CD4-positive, alpha-beta memory T cell (primary cell): Measurements from ENCODE around the gene DPM2. TPM values are rescaled to one million over a fixed set of nuclear protein-coding genes. Genes with fewer than 3 reads are reported as not detected.

Source experiments
- CTCF ChIA-PET: fragments of 350-600 bp; sonication (Branson Sonifier 250); formaldehyde crosslinking; loops from one replicate; lab custom pipeline; 2021; ENCODE audit warnings: inconsistent platforms; ENCODE audit not compliant: partially characterized antibody; lab: Charles Lee
- POLR2A ChIA-PET: fragments of 350-600 bp; sonication (Branson Sonifier 250); formaldehyde crosslinking; loops from one replicate; lab custom pipeline; 2021; ENCODE audit not compliant: partially characterized antibody; lab: Charles Lee
- DNase-seq, 5 donors: peaks; one replicate each; pipeline versions ENCODE4 v3.0.0 to v3.0.0-alpha.2; 2020 to 2022; ENCODE audit warnings: mixed read lengths in 1 of 5
- H3K27ac ChIP-seq: one replicate; pipeline ENCODE4 v1.7.0; 2013; ENCODE audit warnings: low read depth, low read length
- H3K27me3 ChIP-seq: 2 replicates; pipeline ENCODE4 v1.7.0; 2013; ENCODE audit warnings: mild to moderate bottlenecking, low read length, moderate library complexity; ENCODE audit not compliant: insufficient read depth
- H3K36me3 ChIP-seq: 2 replicates; pipeline ENCODE4 v1.7.0; 2013; ENCODE audit warnings: mild to moderate bottlenecking, low read length, moderate library complexity; ENCODE audit not compliant: insufficient read depth
- H3K4me1 ChIP-seq: 2 replicates; pipeline ENCODE4 v1.7.0; 2013; ENCODE audit warnings: mild to moderate bottlenecking, low read length, moderate library complexity; ENCODE audit not compliant: insufficient read depth
- H3K4me3 ChIP-seq, 2 donors: one replicate each; pipeline ENCODE4 v1.7.0; 2013; ENCODE audit warnings: low read length in 2 of 2, mild to moderate bottlenecking in 1 of 2
- H3K9me3 ChIP-seq, 2 donors: one replicate each; pipeline ENCODE4 v1.7.0; 2013; ENCODE audit warnings: low read length in 2 of 2, control low read depth in 1 of 2; ENCODE audit not compliant: control insufficient read depth in 1 of 2
- H3K27ac Mint-ChIP-seq, 7 donors: one replicate each; pipeline ENCODE4 v1.8.0; 2020 to 2021; ENCODE audit warnings: mixed read lengths in 7 of 7, mild to moderate bottlenecking in 6 of 7, inconsistent platforms in 3 of 7, moderate library complexity in 3 of 7
- H3K27me3 Mint-ChIP-seq, 2 donors: one replicate each; pipeline ENCODE4 v1.8.0; 2020 to 2021; ENCODE audit warnings: mixed read lengths in 2 of 2
- H3K36me3 Mint-ChIP-seq, 2 donors: one replicate each; pipeline ENCODE4 v1.8.0; 2020 to 2021; ENCODE audit warnings: mixed read lengths in 2 of 2, inconsistent platforms in 1 of 2, mild to moderate bottlenecking in 1 of 2
- H3K4me1 Mint-ChIP-seq, 4 donors: one replicate each; pipeline ENCODE4 v1.8.0; 2020 to 2021; ENCODE audit warnings: mixed read lengths in 4 of 4, mild to moderate bottlenecking in 1 of 4
- H3K4me3 Mint-ChIP-seq, 8 donors: one replicate each; pipeline ENCODE4 v1.8.0; 2020 to 2021; ENCODE audit warnings: mixed read lengths in 8 of 8, mild to moderate bottlenecking in 7 of 8, moderate library complexity in 6 of 8, inconsistent platforms in 3 of 8
- H3K9me3 Mint-ChIP-seq, 8 donors: one replicate each; pipeline ENCODE4 v1.8.0; 2020 to 2021; ENCODE audit warnings: mixed read lengths in 8 of 8, mild to moderate bottlenecking in 5 of 8, inconsistent platforms in 3 of 8, moderate library complexity in 1 of 8
- intact Hi-C: fragments of 100-400 bp; cut with micrococcal nuclease; formaldehyde crosslinking; loops from one replicate; pipeline ENCODE4 v1.15.1; 2023
- polyA plus RNA-seq, 2 donors: library from polyadenylated mRNA; unstranded; fragments of 300-500 nt; fragmentation: Illumina TruSeq; gene quantifications; one replicate each; pipeline ENCODE4 v1.2.3, GENCODE V29; 2021
- total RNA-seq, 2 experiments: library from RNA; stranded (reverse); gene quantifications; one replicate each; pipeline ENCODE4 v1.2.3, GENCODE V29; 2021

Gene DPM2
- total and polyA plus RNA-seq, 4 experiments from 2014 or later = 37.0 to 43.1 (median 40.3) TPM

DNA sequence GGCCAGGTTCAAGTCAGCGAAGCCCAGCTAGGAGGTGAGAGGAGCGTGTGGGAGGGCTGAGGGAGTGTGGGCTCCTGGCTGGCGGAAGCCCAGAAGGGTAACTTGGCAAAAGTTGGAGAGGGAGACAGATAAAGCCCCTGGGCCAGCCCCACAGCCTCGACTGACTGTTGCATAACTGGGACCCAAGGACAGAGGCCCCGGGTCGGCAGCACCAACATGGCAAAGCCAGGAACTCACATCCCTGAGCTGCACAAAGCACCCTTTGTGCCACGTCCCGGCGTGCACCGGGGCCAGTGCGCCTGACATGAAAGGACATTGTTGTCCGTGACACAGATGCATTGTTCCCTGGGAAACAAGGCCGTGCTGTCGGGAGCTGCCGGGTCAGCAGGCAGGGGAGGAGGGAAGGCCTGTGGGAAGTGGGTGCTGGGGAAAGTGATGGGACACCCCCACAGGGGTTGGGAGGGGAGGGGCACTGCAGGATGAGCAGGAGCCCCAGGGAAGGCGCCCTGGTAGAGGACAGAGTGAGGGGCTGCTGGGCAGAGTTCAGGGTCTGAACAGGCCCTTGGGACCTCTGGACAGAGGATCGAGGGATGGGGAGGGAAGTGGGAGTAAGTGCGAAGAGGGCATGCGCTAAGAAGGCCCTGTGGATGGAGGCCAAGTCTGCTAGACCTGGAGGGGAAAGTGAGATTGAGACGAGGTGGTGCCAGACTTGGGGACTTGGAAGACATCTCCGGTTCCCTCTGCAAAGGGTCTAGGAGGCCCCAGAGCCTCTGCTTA is 13.0 kb upstream of the DPM2 start:
- H3K4me1 ChIP-seq = peaks cover 74% of the 10 kb centered on the region
- DNase-seq = peak in 1 of 5 donors; percentile 24
- no peak overlapping the region for H3K4me3 ChIP-seq
- Mint-ChIP-seq H3K27me3 (no peaks in the 10 kb centered on the region), H3K4me3 (peak overlapping the region in 6 of 8 donors; percentile 17 to 51 (median 34)), H3K27ac (peak overlapping the region; percentile 78 to 86 (median 80)), H3K36me3 (peaks cover 13 to 54% of the 10 kb centered on the region in 2 donors), H3K4me1 (peaks cover 25 to 82% (median 51%) of the 10 kb centered on the region in 4 donors), H3K9me3 (no peaks in the 10 kb centered on the region)
- intact Hi-C loops = no loop called here
- H3K9me3 ChIP-seq = no peaks in the 10 kb centered on the region
- CTCF ChIA-PET = interaction anchor here (4.2 to 13.9 kb wide), 2 partner anchors 84 to 85 kb away, joined by 40 to 300 read pairs; no protein-coding TSS in a partner anchor
- POLR2A ChIA-PET = interaction anchor here (1.3 to 16.4 kb wide), 5 partner anchors 13 to 83 kb away, joined by 3 to 250 read pairs (median 9); partner anchors contain the start of genes DPM2 and EEIG1
- peak overlapping the region; percentile 22 for H3K27ac ChIP-seq
- peaks cover 58% of the 10 kb centered on the region for H3K36me3 ChIP-seq
- H3K27me3 ChIP-seq = no peaks in the 10 kb centered on the region

DNA sequence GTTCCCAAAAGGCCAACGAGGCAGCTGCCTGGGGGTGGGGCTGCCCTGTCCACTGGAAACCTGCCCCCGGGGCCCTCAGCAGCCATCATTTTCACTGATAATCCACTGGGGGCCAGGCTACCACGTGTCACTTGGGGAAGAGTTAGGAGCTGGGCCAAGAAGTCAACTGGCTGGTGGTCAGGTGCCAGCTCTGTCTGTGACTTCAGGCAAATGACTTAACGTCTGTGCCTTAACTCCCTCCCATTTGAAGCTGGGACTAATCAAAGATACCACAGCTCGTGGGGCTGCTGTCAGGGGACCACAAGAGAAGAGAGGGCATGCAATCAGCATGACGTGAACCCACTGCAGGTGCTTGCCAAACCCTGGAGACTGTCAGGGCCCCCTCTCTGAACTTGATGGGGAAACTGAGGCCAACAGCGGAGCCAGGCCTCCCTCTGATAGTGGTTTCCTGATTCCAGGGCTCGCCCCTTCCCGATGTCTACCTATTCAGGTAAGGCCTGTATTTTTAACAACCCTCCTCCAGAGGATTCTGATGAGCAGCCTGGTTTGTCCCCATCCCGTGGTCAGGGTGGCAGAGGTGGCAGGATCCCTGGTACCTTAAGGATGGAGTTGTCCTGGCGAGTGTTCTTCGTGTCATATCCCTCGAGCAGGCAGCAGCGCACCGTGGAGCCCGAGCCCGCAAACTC is 12.3 kb upstream of the DPM2 start:
- POLR2A ChIA-PET = interaction anchor here (1.3 to 16.4 kb wide), 5 partner anchors 13 to 84 kb away, joined by 3 to 250 read pairs (median 9); partner anchors contain the start of genes DPM2 and EEIG1
- no peaks in the 10 kb centered on the region for H3K27me3 ChIP-seq
- peak overlapping the region; percentile 5 for H3K27ac ChIP-seq
- H3K27me3 Mint-ChIP-seq = no peaks in the 10 kb centered on the region
- H3K4me1 ChIP-seq = peaks cover 69% of the 10 kb centered on the region
- CTCF ChIA-PET = interaction anchor here (4.2 kb wide), 1 partner anchor 85 kb away, joined by 40 read pairs; no protein-coding TSS in a partner anchor
- DNase-seq = no peak
- no peaks in the 10 kb centered on the region for H3K9me3 ChIP-seq
- peak overlapping the region; percentile 57 to 86 (median 80) for H3K27ac Mint-ChIP-seq
- H3K36me3 ChIP-seq = peaks cover 65% of the 10 kb centered on the region
- no peak overlapping the region for H3K4me3 ChIP-seq
- H3K4me3 Mint-ChIP-seq = peak overlapping the region in 3 of 8 donors; percentile 34 to 48 (median 43)
- intact Hi-C loops = no loop called here
- peaks cover 15 to 55% of the 10 kb centered on the region in 2 donors for H3K36me3 Mint-ChIP-seq
- peaks cover 20 to 82% (median 46%) of the 10 kb centered on the region in 4 donors for H3K4me1 Mint-ChIP-seq
- H3K9me3 Mint-ChIP-seq = no peaks in the 10 kb centered on the region

DNA sequence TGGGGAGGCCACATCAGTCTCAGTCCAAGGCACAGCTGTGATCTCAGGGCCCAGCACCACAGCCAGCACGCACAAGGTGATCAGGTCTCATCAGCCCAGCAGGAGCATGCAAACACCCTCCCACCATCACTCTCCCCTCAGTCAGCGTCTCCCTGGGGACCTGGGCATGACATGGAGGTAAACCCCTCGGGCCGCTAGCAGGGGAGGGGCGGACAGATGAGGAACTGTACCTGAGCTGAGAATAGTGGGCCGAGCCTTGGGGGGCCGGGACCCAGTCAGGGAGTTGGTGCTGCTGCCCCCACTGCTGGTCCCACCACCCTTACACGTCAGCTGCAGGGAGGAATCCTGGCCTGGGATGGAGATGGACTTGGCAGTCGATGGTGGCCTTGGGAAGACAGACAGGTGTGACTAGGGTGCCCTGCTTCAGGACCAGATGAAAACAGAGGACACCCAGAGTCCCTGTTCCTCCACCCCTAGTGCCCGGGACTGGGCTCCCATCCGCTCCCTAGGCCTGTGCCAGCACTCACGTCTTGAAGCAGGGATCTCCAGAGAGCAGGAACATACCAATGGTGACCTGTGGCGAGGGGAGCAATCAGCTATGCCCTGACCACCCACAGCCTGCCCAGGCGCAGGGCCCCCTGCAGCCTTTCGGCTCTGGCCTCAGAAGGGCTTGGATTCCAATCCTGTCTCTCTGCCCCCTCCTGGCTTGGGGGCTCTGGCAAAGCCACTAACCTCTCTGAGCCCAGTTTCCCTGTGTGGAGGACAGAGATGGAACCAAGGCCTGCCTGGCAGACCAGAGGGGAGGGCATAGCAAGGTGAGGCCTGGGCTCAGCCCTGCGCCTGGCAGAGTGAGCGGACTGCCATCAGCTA is 10.4 kb upstream of the DPM2 start:
- no peaks in the 10 kb centered on the region for H3K27me3 ChIP-seq
- H3K27ac Mint-ChIP-seq = peak overlapping the region; percentile 59 to 87 (median 79)
- H3K4me1 Mint-ChIP-seq = peaks cover 21 to 80% (median 37%) of the 10 kb centered on the region in 4 donors
- H3K4me3 ChIP-seq = no peak overlapping the region
- H3K4me1 ChIP-seq = peaks cover 65% of the 10 kb centered on the region
- no peak overlapping the region for H3K4me3 Mint-ChIP-seq
- peaks cover 27 to 65% of the 10 kb centered on the region in 2 donors for H3K36me3 Mint-ChIP-seq
- H3K27me3 Mint-ChIP-seq = no peaks in the 10 kb centered on the region
- H3K9me3 ChIP-seq = no peaks in the 10 kb centered on the region
- H3K27ac ChIP-seq = no peak overlapping the region
- intact Hi-C loops = no loop called here
- ChIA-PET CTCF (interaction anchor here (1.0 to 4.2 kb wide), 2 partner anchors 87 to 177 kb away, joined by 3 to 40 read pairs; no protein-coding TSS in a partner anchor), POLR2A (interaction anchor here (0.7 to 16.4 kb wide), 9 partner anchors 9 to 97 kb away, joined by 3 to 250 read pairs (median 4); partner anchors contain the start of gene EEIG1)
- DNase-seq = peak in 1 of 5 donors; percentile 16
- H3K36me3 ChIP-seq = peaks cover 84% of the 10 kb centered on the region
- peaks cover 0 to 2% (median 0%) of the 10 kb centered on the region in 8 donors for H3K9me3 Mint-ChIP-seq

DNA sequence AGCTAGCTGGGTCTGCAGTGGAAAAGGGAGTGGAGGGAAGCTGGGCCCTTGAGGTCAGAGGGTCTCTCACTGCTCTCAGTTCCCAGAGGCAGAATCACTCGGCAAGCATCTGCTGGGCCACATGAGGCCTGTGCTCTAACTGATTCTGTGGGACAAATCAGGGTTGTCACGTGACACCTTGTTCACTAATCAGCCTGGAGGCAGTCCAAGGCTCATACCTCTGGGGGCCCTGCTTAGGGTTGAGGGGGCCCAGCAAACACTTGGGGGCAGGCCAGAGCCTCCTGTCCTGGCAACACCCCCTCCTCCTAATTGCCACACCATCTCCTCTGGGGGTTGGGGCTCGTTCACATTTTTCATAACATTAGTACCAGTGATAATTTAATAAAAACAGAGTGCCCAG is 9.1 kb upstream of the DPM2 start:
- DNase-seq = peak in 1 of 5 donors; percentile 31
- no peak overlapping the region for H3K27ac ChIP-seq
- H3K4me1 ChIP-seq = peaks cover 53% of the 10 kb centered on the region
- Mint-ChIP-seq H3K4me3 (no peak overlapping the region), H3K9me3 (peaks cover 0 to 2% (median 0%) of the 10 kb centered on the region in 8 donors), H3K27me3 (no peaks in the 10 kb centered on the region), H3K27ac (peak overlapping the region in 5 of 7 donors; percentile 53 to 78 (median 59)), H3K4me1 (peaks cover 21 to 74% (median 34%) of the 10 kb centered on the region in 4 donors), H3K36me3 (peaks cover 36 to 71% of the 10 kb centered on the region in 2 donors)
- no peaks in the 10 kb centered on the region for H3K9me3 ChIP-seq
- peaks cover 88% of the 10 kb centered on the region for H3K36me3 ChIP-seq
- POLR2A ChIA-PET = interaction anchor here (1.0 to 16.4 kb wide), 7 partner anchors 9 to 99 kb away, joined by 3 to 250 read pairs (median 4); partner anchors contain the start of gene EEIG1
- H3K4me3 ChIP-seq = no peak overlapping the region
- CTCF ChIA-PET = interaction anchor here (0.9 to 4.2 kb wide), 2 partner anchors 83 to 88 kb away, joined by 3 to 40 read pairs; no protein-coding TSS in a partner anchor
- no peaks in the 10 kb centered on the region for H3K27me3 ChIP-seq
- intact Hi-C loops = no loop called here

DNA sequence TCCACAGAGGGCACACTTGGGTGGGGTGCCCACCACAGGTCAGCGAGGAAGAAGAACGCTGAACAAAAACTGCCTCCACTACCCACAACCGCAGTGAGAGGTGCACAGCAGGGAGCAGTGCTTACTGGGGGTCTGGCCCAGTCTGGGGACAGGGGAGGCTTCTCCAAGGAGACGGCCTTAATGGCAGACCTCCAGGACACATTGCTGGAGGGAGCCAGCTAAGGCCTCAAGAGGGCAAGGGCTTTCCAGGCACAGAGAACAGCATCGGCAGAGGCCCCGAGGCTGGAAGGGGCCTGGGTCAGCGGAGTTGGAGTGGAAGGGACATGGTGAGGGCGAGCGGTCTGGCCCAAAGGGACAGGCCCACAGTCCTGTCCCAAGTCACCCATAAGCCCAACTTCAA is 8.3 kb upstream of the DPM2 start:
- Histone ChIP-seq H3K27ac (no peak overlapping the region), H3K9me3 (no peaks in the 10 kb centered on the region), H3K36me3 (peaks cover 91% of the 10 kb centered on the region), H3K4me3 (no peak overlapping the region), H3K4me1 (peaks cover 48% of the 10 kb centered on the region), H3K27me3 (no peaks in the 10 kb centered on the region)
- peak in 1 of 5 donors; percentile 29 for DNase-seq
- intact Hi-C loops = no loop called here
- H3K4me3 Mint-ChIP-seq = no peak overlapping the region
- peak overlapping the region in 4 of 7 donors; percentile 41 to 88 (median 68) for H3K27ac Mint-ChIP-seq
- no peaks in the 10 kb centered on the region for H3K27me3 Mint-ChIP-seq
- peaks cover 0 to 2% (median 0%) of the 10 kb centered on the region in 8 donors for H3K9me3 Mint-ChIP-seq
- ChIA-PET CTCF (interaction anchor here (9.8 to 11.2 kb wide), 2 partner anchors 9 to 90 kb away, joined by 109 to 216 read pairs; no protein-coding TSS in a partner anchor), POLR2A (interaction anchor here (1.0 to 16.4 kb wide), 6 partner anchors 9 to 89 kb away, joined by 3 to 250 read pairs (median 4); partner anchors contain the start of gene EEIG1)
- H3K4me1 Mint-ChIP-seq = peaks cover 20 to 67% (median 30%) of the 10 kb centered on the region in 4 donors
- peaks cover 39 to 72% of the 10 kb centered on the region in 2 donors for H3K36me3 Mint-ChIP-seq

DNA sequence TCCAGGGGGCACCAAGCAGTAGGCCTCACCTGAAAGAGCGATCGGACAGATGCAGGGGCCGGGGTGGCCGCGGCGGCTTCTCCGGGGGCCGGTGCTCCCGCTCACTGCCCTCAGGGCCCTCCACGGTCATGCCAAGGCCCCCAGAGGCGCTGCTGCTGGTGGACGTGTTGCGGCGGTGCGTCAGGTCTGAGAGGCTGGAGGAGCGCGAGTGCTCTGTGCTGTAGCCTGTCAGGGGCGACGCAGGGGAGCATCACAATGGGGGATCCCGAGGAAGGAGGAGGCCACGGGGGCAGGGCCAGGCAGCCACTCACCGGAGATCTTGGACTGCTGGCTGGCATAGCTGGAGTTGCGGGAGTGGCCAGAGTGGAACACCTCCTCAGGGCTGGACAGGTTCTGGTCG is 7.7 kb upstream of the DPM2 start:
- no peak overlapping the region for H3K27ac ChIP-seq
- peaks cover 45 to 74% of the 10 kb centered on the region in 2 donors for H3K36me3 Mint-ChIP-seq
- H3K9me3 ChIP-seq = no peaks in the 10 kb centered on the region
- H3K9me3 Mint-ChIP-seq = peaks cover 0 to 2% (median 0%) of the 10 kb centered on the region in 8 donors
- peaks cover 42% of the 10 kb centered on the region for H3K4me1 ChIP-seq
- peaks cover 85% of the 10 kb centered on the region for H3K36me3 ChIP-seq
- POLR2A ChIA-PET = interaction anchor here (1.7 to 16.4 kb wide), 4 partner anchors 10 to 87 kb away, joined by 6 to 250 read pairs (median 69); partner anchors contain the start of gene EEIG1
- DNase-seq = peak in 1 of 5 donors; percentile 30
- H3K4me1 Mint-ChIP-seq = peaks cover 19 to 61% (median 26%) of the 10 kb centered on the region in 4 donors
- intact Hi-C loops = no loop called here
- peak overlapping the region in 3 of 7 donors; percentile 24 to 81 (median 53) for H3K27ac Mint-ChIP-seq
- CTCF ChIA-PET = interaction anchor here (9.8 to 11.2 kb wide), 2 partner anchors 10 to 91 kb away, joined by 109 to 216 read pairs; no protein-coding TSS in a partner anchor
- no peaks in the 10 kb centered on the region for H3K27me3 ChIP-seq
- H3K4me3 Mint-ChIP-seq = no peak overlapping the region
- H3K27me3 Mint-ChIP-seq = no peaks in the 10 kb centered on the region
- H3K4me3 ChIP-seq = no peak overlapping the region
